GM12892 (cell line): ENCODE results near the gene PPFIBP2.

Experiments used
- POLR2A ChIP-seq: IDR thresholded peaks from 2 replicates; pipeline ENCODE4 v1.6.1; 2011; ENCODE audit warnings: low read depth, low read length, control low read depth
- POLR2AphosphoS5 ChIP-seq: IDR thresholded peaks from 2 replicates; pipeline ENCODE4 v1.6.1; 2011; ENCODE audit warnings: low read depth, low read length, control low read depth

- TF ChIP-seq POLR2AphosphoS5 = no peak
- no peak for TF ChIP-seq POLR2A
Observed at GRCh38 chr11:7606496-7606895, 92.7 kb downstream of the PPFIBP2 start.
